DOHH2 (cell line): ENCODE measurements around the gene HDLBP.
A peak's percentile ranks its signal among the peaks of the same experiment; 100 is the strongest.

Source experiments
- H3F3A ChIP-seq: fragments of 200-600 bp; sonication (generic), shearing (Covaris generic); 2 replicates; pipeline ENCODE4 v1.6.0; 2016; ENCODE audit warnings: antibody characterized with exemption, mild to moderate bottlenecking; ENCODE audit not compliant: control insufficient read depth, insufficient read depth
- H3K27ac ChIP-seq: fragments of 200-600 bp; sonication (generic); 2 replicates; pipeline ENCODE4 v1.5.1; 2014; ENCODE audit warnings: low read depth, mild to moderate bottlenecking, low read length, moderate library complexity
- H3K27me3 ChIP-seq: fragments of 200-600 bp; sonication (generic); 2 replicates; pipeline ENCODE4 v1.6.1; 2014; ENCODE audit warnings: mild to moderate bottlenecking, low read length, mixed read lengths; ENCODE audit not compliant: control insufficient read depth
- H3K36me3 ChIP-seq: fragments of 200-600 bp; sonication (generic); 2 replicates; pipeline ENCODE4 v1.6.1; 2014; ENCODE audit warnings: mild to moderate bottlenecking, low read length, moderate library complexity, mixed read lengths; ENCODE audit not compliant: control insufficient read depth
- H3K4me1 ChIP-seq: fragments of 200-600 bp; sonication (generic); 2 replicates; pipeline ENCODE4 v1.6.1; 2014; ENCODE audit warnings: mild to moderate bottlenecking, low read length, mixed read lengths; ENCODE audit not compliant: control insufficient read depth
- H3K4me2 ChIP-seq: fragments of 200-600 bp; sonication (generic); 2 replicates; pipeline ENCODE4 v1.6.0; 2014; ENCODE audit warnings: mild to moderate bottlenecking, low read length, moderate library complexity
- H3K4me3 ChIP-seq: fragments of 200-600 bp; sonication (generic); 2 replicates; pipeline ENCODE4 v1.5.1; 2014; ENCODE audit warnings: mild to moderate bottlenecking, low read length, mixed read lengths
- H3K79me2 ChIP-seq: fragments of 200-600 bp; sonication (generic); 2 replicates; pipeline ENCODE4 v1.6.1; 2014; ENCODE audit warnings: mild to moderate bottlenecking, low read length, mixed read lengths; ENCODE audit not compliant: control insufficient read depth
- H3K9me2 ChIP-seq: fragments of 200-600 bp; sonication (generic); replicated peaks from 2 replicates; pipeline ENCODE4 v1.6.1; 2014; ENCODE audit warnings: mild to moderate bottlenecking, low read length, mixed read lengths; ENCODE audit not compliant: control insufficient read depth
- H3K9me3 ChIP-seq: fragments of 200-600 bp; sonication (generic); 2 replicates; pipeline ENCODE4 v1.6.1; 2014; ENCODE audit warnings: antibody characterized with exemption, low read length, mixed read lengths; ENCODE audit not compliant: control insufficient read depth, insufficient read depth
- H4K20me1 ChIP-seq: fragments of 200-600 bp; sonication (generic); 2 replicates; pipeline ENCODE4 v1.6.0; 2014; ENCODE audit warnings: low read depth, mild to moderate bottlenecking, antibody characterized with exemption, low read length, moderate library complexity; ENCODE audit not compliant: control insufficient read depth, insufficient read depth
- CTCF ChIP-seq: fragments of 200-600 bp; sonication (generic); IDR thresholded peaks from one replicate; pipeline ENCODE4 v1.5.1; 2014; ENCODE audit warnings: antibody characterized with exemption, mild to moderate bottlenecking, low read depth, low read length; ENCODE audit not compliant: poor library complexity, severe bottlenecking
- EZH2phosphoT487 ChIP-seq: fragments of 200-600 bp; sonication (generic); IDR thresholded peaks from 2 replicates; pipeline ENCODE4 v1.6.1; 2017; ENCODE audit warnings: borderline replicate concordance, mild to moderate bottlenecking, antibody characterized with exemption, low read length, moderate library complexity, mixed read lengths

The HDLBP gene

GRCh38 chr2:241223211-241224017, 92.1 kb downstream of the HDLBP start:
- H3K9me2 ChIP-seq = no peaks in the 10 kb centered on the region
- peaks cover 9% of the 10 kb centered on the region; the same call in 1 of the 2 replicates for H3F3A ChIP-seq
- peaks cover 13% of the 10 kb centered on the region for H3K4me1 ChIP-seq
- no peaks in the 10 kb centered on the region for H3K79me2 ChIP-seq
- H3K36me3 ChIP-seq = peaks cover 17% of the 10 kb centered on the region
- no peak overlapping the region for H3K27ac ChIP-seq
- H3K4me2 ChIP-seq = no peak overlapping the region
- TF ChIP-seq EZH2phosphoT487 (no peak), CTCF (no peak)
- no peaks in the 10 kb centered on the region for H3K27me3 ChIP-seq
- no peak overlapping the region for H3K4me3 ChIP-seq
- no peaks in the 10 kb centered on the region; the same call in 1 of the 2 replicates for H4K20me1 ChIP-seq
- no peaks in the 10 kb centered on the region for H3K9me3 ChIP-seq

DNA sequence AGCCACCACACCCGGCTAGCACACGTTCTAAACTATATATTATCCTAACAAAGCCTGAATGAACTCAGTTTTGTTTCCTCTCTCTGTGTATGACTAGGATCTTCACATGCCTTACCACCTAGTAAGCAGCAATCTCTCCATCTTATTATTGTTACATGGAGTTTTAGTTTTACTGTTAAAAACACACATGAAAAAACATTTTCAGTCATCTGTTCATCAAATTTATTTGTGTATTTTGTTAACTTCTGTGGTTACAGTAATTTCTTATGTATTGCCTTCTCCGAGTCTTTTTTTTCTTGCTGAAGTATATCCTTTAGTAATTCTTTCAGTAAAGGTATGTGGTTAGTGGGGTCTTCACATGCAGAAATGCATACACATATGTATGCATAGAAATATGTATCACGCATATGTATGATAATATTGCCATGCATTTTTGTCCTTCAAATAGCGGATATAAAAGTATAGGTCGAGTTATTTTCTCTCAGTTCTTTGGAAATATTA, 95.6 kb downstream of the HDLBP start:
- TF ChIP-seq CTCF = no peak
- TF ChIP-seq EZH2phosphoT487 = no peak
- no peak overlapping the region for H3K27ac ChIP-seq
- H3K79me2 ChIP-seq = no peaks in the 10 kb centered on the region
- H3F3A ChIP-seq = peaks cover 9% of the 10 kb centered on the region; the same call in 1 of the 2 replicates
- H4K20me1 ChIP-seq = no peaks in the 10 kb centered on the region
- no peak overlapping the region for H3K4me3 ChIP-seq
- peaks cover 19% of the 10 kb centered on the region for H3K4me1 ChIP-seq
- H3K36me3 ChIP-seq = no peaks in the 10 kb centered on the region
- no peaks in the 10 kb centered on the region for H3K9me3 ChIP-seq
- no peaks in the 10 kb centered on the region for H3K9me2 ChIP-seq
- H3K4me2 ChIP-seq = no peak overlapping the region
- H3K27me3 ChIP-seq = 0 out of 2 replicates have a peak, but pooled peaks cover 3% of the 10 kb centered on the region

- TF ChIP-seq EZH2phosphoT487 (no peak), CTCF (peak; percentile 25)
- H3K4me3 ChIP-seq = peak overlapping the region; percentile 75
Measured at GRCh38 chr2:241219030-241219382, 96.5 kb downstream of the HDLBP start.

More at GRCh38 chr2:241219030-241219382, 96.5 kb downstream of the HDLBP start:
- 0 out of 2 replicates have a peak, but pooled peaks cover 3% of the 10 kb centered on the region for H3K27me3 ChIP-seq
- no peaks in the 10 kb centered on the region for H3K9me2 ChIP-seq
- no peaks in the 10 kb centered on the region for H4K20me1 ChIP-seq
- H3K4me1 ChIP-seq = peaks cover 19% of the 10 kb centered on the region
- H3K27ac ChIP-seq = no peak overlapping the region
- H3K36me3 ChIP-seq = no peaks in the 10 kb centered on the region
- peak overlapping the region; percentile 90 for H3K4me2 ChIP-seq
- H3K79me2 ChIP-seq = no peaks in the 10 kb centered on the region
- peaks cover 9% of the 10 kb centered on the region; the same call in 1 of the 2 replicates for H3F3A ChIP-seq
- H3K9me3 ChIP-seq = no peaks in the 10 kb centered on the region
